Fibroblast of skin of abdomen (primary cell): ENCODE data around the gene SYCE3.
"Not testable (repeated sequence)": the region's sequence is repeated elsewhere in the genome, so short reads cannot be mapped to it uniquely, and the experiment has no call there.

Experiments
- DNase-seq: peaks from one replicate; pipeline ENCODE4 v3.0.0-alpha.2; 2013

Gene SYCE3

GRCh38 chr22:50530580-50530876, 32.2 kb downstream of the SYCE3 start:
- no peak for DNase-seq

- peak; percentile 65 for DNase-seq
These were observed 32.7 kb downstream of the SYCE3 start, which contains the start of gene TYMP for GRCh38 chr22:50529897-50530579. TYMP (minus strand) TSS chr22:50530012; CDS start chr22:50529709, 303 bp downstream.

- DNase-seq: no peak
These were observed 33.3 kb downstream of the SYCE3 start for GRCh38 chr22:50529416-50529896.

GRCh38 chr22:50528682-50529415, 33.9 kb downstream of the SYCE3 start:
- no peak for DNase-seq

GRCh38 chr22:50527921-50528681, 34.6 kb downstream of the SYCE3 start:
- no peak for DNase-seq

GRCh38 chr22:50526834-50527801, 35.6 kb downstream of the SYCE3 start:
- DNase-seq: no peak

GRCh38 chr22:50526108-50526833, 36.4 kb downstream of the SYCE3 start:
- DNase-seq: peak; percentile 81

GRCh38 chr22:50525858-50526107, 36.9 kb downstream of the SYCE3 start:
- no peak for DNase-seq

- peak; percentile 98 for DNase-seq
These were observed 37.4 kb downstream of the SYCE3 start, which contains the start of gene SCO2 for GRCh38 chr22:50525104-50525857. SCO2 (minus strand) TSS chr22:50525598; CDS start chr22:50524411, 1,187 bp downstream.

- DNase-seq: no peak
These were observed 38.0 kb downstream of the SYCE3 start for GRCh38 chr22:50524676-50525103.

- DNase-seq: no peak
These were observed 38.7 kb downstream of the SYCE3 start for GRCh38 chr22:50523806-50524675.

GRCh38 chr22:50523458-50523805, 39.3 kb downstream of the SYCE3 start:
- no peak for DNase-seq

- no peak for DNase-seq
These were observed 39.8 kb downstream of the SYCE3 start for GRCh38 chr22:50522806-50523438.

- DNase-seq: no peak
These were observed 40.4 kb downstream of the SYCE3 start for GRCh38 chr22:50522208-50522805.

GRCh38 chr22:50521710-50522109, 41.0 kb downstream of the SYCE3 start:
- no peak for DNase-seq

GRCh38 chr22:50520826-50521453, 41.8 kb downstream of the SYCE3 start:
- DNase-seq: no peak

- DNase-seq: not testable (repeated sequence)
These were observed 42.5 kb downstream of the SYCE3 start for GRCh38 chr22:50520184-50520583.

- DNase-seq: no peak
These were observed 43.6 kb downstream of the SYCE3 start for GRCh38 chr22:50519151-50519550.
